Endometrial microvascular endothelial cells (primary cell): ENCODE measurements around the gene KRTAP29-1. TPM values are rescaled to one million over a fixed set of nuclear protein-coding genes. Genes with fewer than 3 reads are reported as not detected.
"Not testable (repeated sequence)": the region's sequence is repeated elsewhere in the genome, so short reads cannot be mapped to it uniquely, and the experiment has no call there.

Source experiments
- in situ Hi-C: cut with HindIII; loops from 2 replicates; pipeline ENCODE4 v1.10.0; 2017; ENCODE audit warnings: low sequenced_read_pairs, low pct_unique_long_range_greater_than_20kb; ENCODE audit errors: inconsistent ontology term
- total RNA-seq: library from RNA; depleted of rRNA; stranded (reverse); fragments of >200 nt; gene quantifications from one replicate; pipeline ENCODE4 v1.2.3, GENCODE V29; 2015; ENCODE audit errors: inconsistent ontology term

KRTAP29-1 gene
- total RNA-seq, 1 donor from 2014 or later = not detected

GRCh38 chr17:41307647-41308046 lies 5.0 kb upstream of the KRTAP29-1 start:
- in situ Hi-C loops = no loop called here

GRCh38 chr17:41304091-41304490 lies 1.4 kb upstream of the KRTAP29-1 start:
- in situ Hi-C loops = no loop called here

GRCh38 chr17:41302981-41303380 lies 330 bp upstream of the KRTAP29-1 start:
- in situ Hi-C loops = no loop called here

GRCh38 chr17:41301204-41301790 lies 1.4 kb downstream of the KRTAP29-1 start:
- in situ Hi-C loops = no loop called here

GRCh38 chr17:41298458-41299135 lies 4.1 kb downstream of the KRTAP29-1 start:
- in situ Hi-C loops = no loop called here

- in situ Hi-C loops = no loop called here
Measured at GRCh38 chr17:41296846-41297245, 5.8 kb downstream of the KRTAP29-1 start.

GRCh38 chr17:41294016-41294415 lies 8.6 kb downstream of the KRTAP29-1 start:
- in situ Hi-C loops = no loop called here

GRCh38 chr17:41287050-41287449 lies 15.6 kb downstream of the KRTAP29-1 start:
- in situ Hi-C loops = no loop called here

- in situ Hi-C loops = no loop called here
Measured at GRCh38 chr17:41284546-41284945, 18.1 kb downstream of the KRTAP29-1 start.

- in situ Hi-C loops = no loop called here
Measured at GRCh38 chr17:41284043-41284442, 18.6 kb downstream of the KRTAP29-1 start.

- in situ Hi-C loops = no loop called here
Measured at GRCh38 chr17:41278176-41278955, 24.3 kb downstream of the KRTAP29-1 start.

- in situ Hi-C loops = not testable (repeated sequence)
Measured at GRCh38 chr17:41275648-41276190, 26.9 kb downstream of the KRTAP29-1 start, which contains the start of gene KRTAP9-7. Gene KRTAP9-7 (plus strand): TSS chr17:41275698. CDS start chr17:41275698, 0 bp downstream.

- in situ Hi-C loops = no loop called here
Measured at GRCh38 chr17:41271858-41272257, 30.8 kb downstream of the KRTAP29-1 start.

GRCh38 chr17:41271323-41271722 lies 31.3 kb downstream of the KRTAP29-1 start:
- in situ Hi-C loops = not testable (repeated sequence)

- in situ Hi-C loops = no loop called here
Measured at GRCh38 chr17:41267711-41268110, 34.9 kb downstream of the KRTAP29-1 start.

- in situ Hi-C loops = no loop called here
Measured at GRCh38 chr17:41265078-41265477, 37.6 kb downstream of the KRTAP29-1 start, which contains the start of gene KRTAP9-6. Gene KRTAP9-6 (plus strand): TSS chr17:41265378. CDS start chr17:41265378, 0 bp downstream.

GRCh38 chr17:41264599-41264998 lies 38.1 kb downstream of the KRTAP29-1 start:
- in situ Hi-C loops = no loop called here

GRCh38 chr17:41263212-41263611 lies 39.4 kb downstream of the KRTAP29-1 start:
- in situ Hi-C loops = no loop called here

GRCh38 chr17:41258406-41258805 lies 44.2 kb downstream of the KRTAP29-1 start:
- in situ Hi-C loops = no loop called here
